ENCODE results near the gene SIX3.

The SIX3 gene

GRCh38 chr2:44931198-44931780, 10.2 kb upstream of the SIX3 start:
- DNase-seq: no peak

- DNase-seq: no peak
Measured at GRCh38 chr2:44932079-44932478, 9.4 kb upstream of the SIX3 start.

- DNase-seq: no peak
Measured at GRCh38 chr2:44932564-44933392, 8.7 kb upstream of the SIX3 start.

GRCh38 chr2:44933434-44933951, 8.0 kb upstream of the SIX3 start:
- no peak for DNase-seq

- DNase-seq: no peak
Measured at GRCh38 chr2:44934038-44934982, 7.2 kb upstream of the SIX3 start.

GRCh38 chr2:44934983-44935728, 6.3 kb upstream of the SIX3 start:
- DNase-seq: no peak

GRCh38 chr2:44935729-44936098, 5.8 kb upstream of the SIX3 start:
- no peak for DNase-seq

- DNase-seq: no peak
Measured at GRCh38 chr2:44936275-44936674, 5.2 kb upstream of the SIX3 start.

GRCh38 chr2:44936715-44937687, 4.5 kb upstream of the SIX3 start:
- DNase-seq: no peak

- no peak for DNase-seq
Measured at GRCh38 chr2:44937688-44938240, 3.7 kb upstream of the SIX3 start.

- DNase-seq: no peak
Measured at GRCh38 chr2:44938287-44939105, 3.0 kb upstream of the SIX3 start.

GRCh38 chr2:44939106-44940048, 2.1 kb upstream of the SIX3 start:
- no peak for DNase-seq

GRCh38 chr2:44940049-44940494, 1.4 kb upstream of the SIX3 start:
- no peak for DNase-seq

GRCh38 chr2:44940732-44941464, 604 bp upstream of the SIX3 start:
- DNase-seq: no peak

GRCh38 chr2:44942304-44943030, 965 bp downstream of the SIX3 start:
- DNase-seq: no peak

- DNase-seq: no peak
Measured at GRCh38 chr2:44943031-44943692, 1.7 kb downstream of the SIX3 start.

- no peak for DNase-seq
Measured at GRCh38 chr2:44943693-44944101, 2.2 kb downstream of the SIX3 start.

Measured in NCI-H187 (cell line).